ENCODE measurements around the gene FBXW10. TPM values are rescaled to one million over a fixed set of nuclear protein-coding genes. Genes with fewer than 3 reads are reported as not detected.
"Not testable (repeated sequence)": the region's sequence is repeated elsewhere in the genome, so short reads cannot be mapped to it uniquely, and the experiment has no call there.

The FBXW10 gene
- total RNA-seq, 1 donor from 2014 or later, result not detected

DNA sequence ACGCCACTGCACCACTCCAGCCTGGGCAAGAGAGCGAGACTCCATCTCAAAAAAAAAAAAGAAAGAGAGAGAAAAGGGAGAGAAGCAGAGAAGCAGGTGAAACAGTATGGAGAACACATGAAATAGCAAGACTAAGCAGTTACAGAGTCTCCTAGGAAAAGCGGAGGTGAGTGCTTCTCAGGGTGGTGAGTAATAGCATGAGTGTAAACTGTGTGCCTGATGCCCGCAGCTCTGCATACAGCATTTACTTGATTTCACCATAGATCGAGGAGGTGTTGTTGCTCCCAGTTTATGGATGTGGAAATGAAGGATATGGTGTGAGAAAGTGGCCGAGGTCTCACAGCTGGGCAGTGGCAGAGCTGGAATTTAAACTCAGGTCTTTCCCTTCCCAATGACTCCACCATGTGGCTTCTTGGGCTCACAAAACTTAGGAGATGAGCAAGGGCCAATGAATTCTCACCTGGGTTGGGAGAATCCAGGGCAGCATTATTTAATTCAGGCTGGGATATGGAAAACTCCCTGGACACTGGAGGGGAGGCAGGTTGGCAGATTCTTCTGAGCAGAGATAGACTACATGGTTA lies 10.1 kb downstream of the FBXW10 start:
- DNase-seq (ENCODE audit: extremely low read depth, low read depth, low spot score), result not testable (repeated sequence)

- DNase-seq (ENCODE audit: extremely low read depth, low read depth, low spot score), result not testable (repeated sequence)
These were observed 12.1 kb downstream of the FBXW10 start for GRCh38 chr17:18755969-18756368.

GRCh38 chr17:18757368-18758044 lies 13.7 kb downstream of the FBXW10 start:
- not testable (repeated sequence) for DNase-seq (ENCODE audit: extremely low read depth, low read depth, low spot score)

GRCh38 chr17:18758344-18758743 lies 14.5 kb downstream of the FBXW10 start:
- not testable (repeated sequence) for DNase-seq (ENCODE audit: extremely low read depth, low read depth, low spot score)

DNA sequence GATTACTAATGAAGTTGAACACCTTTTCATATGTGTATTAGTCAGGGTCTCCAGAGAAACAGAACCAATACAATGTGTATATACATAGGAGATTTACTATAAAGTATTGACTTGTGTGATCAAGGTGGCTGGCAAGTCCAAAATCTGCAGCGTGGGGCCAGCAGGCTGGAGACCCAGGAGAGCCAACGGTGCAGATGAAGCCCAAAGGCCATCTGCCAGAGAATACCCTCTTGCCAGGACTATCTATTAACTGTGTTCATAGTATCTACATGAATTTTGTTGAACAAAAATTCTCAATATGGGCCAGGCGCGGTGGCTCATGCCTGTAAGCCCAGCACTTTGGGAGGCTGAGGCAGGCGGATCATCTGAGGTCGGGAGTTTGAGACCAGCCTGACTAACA lies 16.4 kb downstream of the FBXW10 start:
- not testable (repeated sequence) for DNase-seq (ENCODE audit: extremely low read depth, low read depth, low spot score)

- not testable (repeated sequence) for DNase-seq (ENCODE audit: extremely low read depth, low read depth, low spot score)
These were observed 26.7 kb downstream of the FBXW10 start for GRCh38 chr17:18770572-18770971.

DNA sequence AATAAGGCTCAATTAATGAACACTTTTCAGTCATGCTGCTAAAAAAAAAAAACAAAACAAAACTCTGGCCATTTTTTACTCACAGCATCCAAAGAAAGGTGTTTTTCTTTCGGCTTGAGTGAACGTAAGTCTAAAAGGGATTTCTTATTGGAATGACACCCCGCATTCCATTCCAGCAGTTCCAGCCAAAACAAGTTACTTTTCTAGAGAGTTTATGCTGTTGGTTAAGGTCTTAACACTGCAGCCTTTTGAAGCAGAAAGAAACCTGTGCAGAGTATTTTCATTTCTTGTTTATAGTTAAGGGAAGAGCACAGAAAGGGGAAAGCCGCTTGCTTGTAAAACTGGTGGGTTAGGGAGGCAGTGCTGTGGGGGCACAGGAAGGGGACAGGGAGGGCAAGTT lies 27.2 kb downstream of the FBXW10 start:
- DNase-seq (ENCODE audit: extremely low read depth, low read depth, low spot score), result not testable (repeated sequence)

- no peak for DNase-seq (ENCODE audit: extremely low read depth, low read depth, low spot score)
These were observed 28.6 kb downstream of the FBXW10 start for GRCh38 chr17:18772471-18772870.

DNA sequence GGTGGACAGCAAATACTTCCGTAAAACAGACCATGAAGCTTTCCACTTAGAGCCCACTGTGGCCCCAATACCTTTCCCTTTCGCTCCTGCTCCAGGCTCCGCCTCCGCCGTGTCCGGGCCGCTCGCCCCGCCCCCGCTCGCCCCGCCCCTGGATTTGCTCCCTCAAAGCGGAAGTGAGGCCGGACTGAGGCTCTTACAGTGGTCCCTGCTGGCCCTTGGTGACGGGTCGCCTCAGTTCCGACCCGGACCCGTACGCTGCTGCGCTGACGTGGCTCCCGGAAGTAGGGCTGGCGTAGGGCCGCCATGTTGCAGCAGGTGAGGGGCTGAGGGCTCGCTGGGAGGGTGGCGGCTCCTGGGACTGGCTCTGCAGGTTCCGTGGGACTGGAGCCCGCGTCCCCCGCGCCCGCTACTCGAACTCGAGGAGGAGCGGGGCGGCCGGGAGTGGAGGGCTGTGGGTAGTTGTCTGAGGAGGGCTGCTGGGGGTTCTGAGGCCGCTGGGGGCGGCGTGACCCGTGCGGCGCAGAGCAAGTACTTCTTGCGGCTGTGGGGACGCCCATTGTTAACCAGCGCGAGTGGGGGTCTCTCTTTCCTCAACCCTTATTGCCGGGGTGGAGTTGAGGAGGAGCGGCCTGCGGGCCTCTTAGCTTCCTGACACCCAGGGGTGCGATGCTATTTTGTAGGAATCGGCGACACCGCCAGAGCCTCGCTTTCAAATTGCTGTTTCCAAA lies 37.3 kb downstream of the FBXW10 start, which contains the start of gene TVP23B:
TVP23B (plus strand) TSS at position 193 of the 728 bp plus-strand sequence; CDS start at position 304, 111 bp downstream.
- peak; percentile 25 for DNase-seq (ENCODE audit: extremely low read depth, low read depth, low spot score)

DNA sequence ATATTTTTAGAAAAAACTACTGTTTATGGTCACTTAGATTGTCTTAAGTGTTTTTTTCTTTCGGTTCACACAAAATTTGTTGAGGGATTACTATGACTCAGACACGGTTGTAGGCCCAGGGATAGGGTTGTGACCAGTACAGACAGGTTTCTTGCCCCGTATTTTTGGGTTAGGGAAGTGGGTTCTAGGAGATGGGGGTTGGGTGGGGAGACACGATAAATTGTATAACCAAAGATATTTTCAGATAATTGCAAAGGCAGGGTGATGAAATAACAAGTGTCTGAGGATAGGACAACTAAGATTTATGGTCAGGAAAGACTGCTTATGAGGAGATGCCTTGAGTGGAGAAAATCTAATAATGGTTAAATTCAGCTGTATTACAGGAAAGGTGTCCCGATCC lies 38.0 kb downstream of the FBXW10 start:
- not testable (repeated sequence) for DNase-seq (ENCODE audit: extremely low read depth, low read depth, low spot score)

DNA sequence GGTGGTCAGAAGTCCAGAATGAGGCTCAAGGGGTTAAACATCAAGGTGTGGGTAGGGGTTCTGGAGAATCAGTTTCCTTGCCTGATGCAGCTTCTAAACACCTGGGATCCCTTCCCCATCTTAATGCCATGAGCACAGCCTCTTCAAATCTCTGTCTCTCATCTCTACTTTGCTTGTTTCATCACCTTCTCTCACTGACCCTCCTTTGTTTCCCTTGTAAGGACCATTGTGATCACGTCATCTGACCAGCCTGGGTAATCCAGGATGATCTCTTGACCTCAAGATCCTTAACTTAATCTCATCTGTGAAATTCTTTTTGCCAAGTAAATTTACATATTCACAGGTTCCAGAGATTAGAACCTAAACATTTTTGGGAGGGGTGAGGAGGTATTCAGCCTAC lies 42.1 kb downstream of the FBXW10 start:
- not testable (repeated sequence) for DNase-seq (ENCODE audit: extremely low read depth, low read depth, low spot score)

DNA sequence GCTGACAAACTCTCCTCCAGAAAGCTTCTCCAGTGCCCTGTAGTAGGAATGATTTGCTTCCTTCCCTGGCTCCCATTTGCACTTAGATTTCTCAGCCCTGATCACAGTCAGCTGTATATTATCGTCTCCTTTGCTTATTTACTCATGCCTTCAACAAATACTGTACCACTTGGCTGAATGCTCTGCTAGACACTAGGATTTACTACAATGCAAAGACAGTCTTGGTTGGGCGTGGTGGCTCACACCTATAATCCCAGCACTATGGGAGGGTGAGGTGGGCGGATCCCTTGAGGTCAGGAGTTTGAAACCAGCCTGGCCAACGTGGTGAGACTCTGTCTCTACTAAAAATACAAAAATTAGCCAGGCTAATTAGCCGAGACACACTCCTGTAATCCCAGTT lies 43.0 kb downstream of the FBXW10 start:
- DNase-seq (ENCODE audit: extremely low read depth, low read depth, low spot score), result not testable (repeated sequence)

- DNase-seq (ENCODE audit: extremely low read depth, low read depth, low spot score), result not testable (repeated sequence)
These were observed 47.5 kb downstream of the FBXW10 start for GRCh38 chr17:18791402-18791801.

DNA sequence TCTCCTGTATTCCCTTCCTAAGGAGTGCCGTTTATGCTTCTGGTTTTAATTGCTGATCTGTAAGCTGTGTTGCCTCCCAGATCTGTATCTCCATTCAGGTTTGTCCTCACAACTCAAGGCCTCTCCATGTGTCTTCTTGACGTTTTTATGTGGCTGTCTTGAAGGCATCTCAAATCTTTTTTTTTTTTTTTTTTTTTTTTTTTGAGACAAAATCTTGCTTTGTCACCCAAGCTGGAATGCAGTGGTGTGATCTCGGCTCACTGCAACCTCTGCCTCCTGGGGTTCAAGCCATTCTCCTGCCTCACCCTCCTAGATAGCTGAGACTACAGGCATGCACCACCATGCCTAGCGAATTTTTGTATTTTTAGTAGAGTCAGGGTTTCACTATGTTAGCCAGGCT lies 51.0 kb downstream of the FBXW10 start:
- DNase-seq (ENCODE audit: extremely low read depth, low read depth, low spot score), result not testable (repeated sequence)

DNA sequence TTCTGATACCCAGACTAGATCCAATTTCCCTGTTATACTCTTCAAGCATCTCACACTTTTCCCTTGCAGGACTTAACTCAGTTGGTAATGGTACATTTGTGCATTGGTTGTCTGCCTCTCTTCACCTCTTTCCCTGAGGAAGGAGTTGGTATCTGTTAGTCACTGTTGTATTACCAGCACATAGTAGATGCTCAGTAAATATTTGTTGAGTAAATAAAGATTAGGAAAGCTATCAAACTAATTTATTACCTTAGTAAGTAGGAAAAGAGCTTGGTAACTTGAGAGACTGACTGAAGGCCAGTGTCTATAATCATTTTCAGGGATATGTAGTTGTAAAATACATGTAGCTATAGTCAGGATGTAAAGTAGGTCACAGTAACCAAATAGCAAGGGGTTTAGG lies 53.0 kb downstream of the FBXW10 start:
- not testable (repeated sequence) for DNase-seq (ENCODE audit: extremely low read depth, low read depth, low spot score)

DNA sequence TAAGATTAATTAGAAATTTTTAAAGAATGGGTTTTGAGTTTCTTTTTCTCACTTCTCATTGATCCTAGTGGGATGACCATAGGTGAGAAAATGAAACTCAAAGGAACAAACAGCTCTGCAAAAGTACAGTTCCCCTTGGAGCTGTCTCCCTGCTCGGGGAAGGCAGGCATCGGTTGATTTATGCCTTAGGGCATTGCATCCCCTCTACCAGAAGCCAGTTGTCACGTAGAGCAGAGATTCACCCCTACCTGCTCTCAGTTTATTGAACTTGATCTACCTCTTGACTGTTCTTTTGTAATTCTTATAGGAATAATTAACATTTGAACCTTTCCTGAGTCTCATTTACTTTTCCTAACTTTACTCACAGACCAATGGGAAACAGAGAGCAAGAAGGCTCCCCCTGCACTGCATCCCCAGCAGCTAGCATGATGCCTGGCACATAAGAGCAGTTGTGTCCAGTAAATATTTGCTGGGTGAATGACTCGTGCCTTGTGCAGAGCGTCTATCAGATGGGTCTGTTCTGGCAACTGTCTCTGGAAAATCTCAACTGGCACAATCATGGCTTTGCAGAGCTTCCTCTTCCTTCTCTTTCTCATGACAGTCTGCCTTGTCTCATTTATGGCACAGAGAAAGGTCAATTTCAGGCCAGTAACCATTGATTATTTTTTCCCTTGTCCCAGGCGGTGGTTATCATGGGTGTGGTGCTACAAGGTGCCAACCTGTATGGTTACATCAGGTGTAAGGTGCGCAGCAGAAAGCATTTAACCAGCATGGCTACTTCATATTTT lies 59.8 kb downstream of the FBXW10 start:
- not testable (repeated sequence) for DNase-seq (ENCODE audit: extremely low read depth, low read depth, low spot score)

GRCh38 chr17:18815924-18816323 lies 72.1 kb downstream of the FBXW10 start:
- not testable (repeated sequence) for DNase-seq (ENCODE audit: extremely low read depth, low read depth, low spot score)

- peak; percentile 39 for DNase-seq (ENCODE audit: extremely low read depth, low read depth, low spot score)
These were observed 72.9 kb downstream of the FBXW10 start for GRCh38 chr17:18816489-18817371.

DNA sequence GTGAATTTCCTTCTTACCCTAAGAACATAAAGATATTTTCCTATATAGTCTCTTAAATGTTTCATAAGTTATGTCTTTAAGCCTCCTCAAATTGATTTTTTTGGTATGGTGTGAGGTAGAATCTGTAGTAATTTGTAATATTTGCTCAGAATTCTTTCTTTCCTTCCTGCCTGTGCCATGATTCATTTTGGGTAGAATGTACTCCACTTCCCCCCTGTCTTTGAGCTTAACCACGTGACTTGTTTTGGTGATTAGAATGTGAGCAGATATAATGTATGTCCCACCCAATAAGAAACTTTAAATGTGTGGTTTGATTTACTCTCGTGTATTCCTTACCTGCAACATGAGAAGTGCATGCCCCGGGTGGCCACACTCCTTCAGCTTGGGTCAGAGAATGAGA lies 77.6 kb downstream of the FBXW10 start:
- DNase-seq (ENCODE audit: extremely low read depth, low read depth, low spot score), result not testable (repeated sequence)

- DNase-seq (ENCODE audit: extremely low read depth, low read depth, low spot score), result not testable (repeated sequence)
These were observed 83.8 kb downstream of the FBXW10 start for GRCh38 chr17:18827613-18828012.
